ENCODE data around the gene GAMT. TPM values are rescaled to one million over a fixed set of nuclear protein-coding genes. Genes with fewer than 3 reads are reported as not detected.
A peak's percentile ranks its signal among the peaks of the same experiment; 100 is the strongest.

GAMT gene
- total RNA-seq, 1 experiment from 2014 or later: 27.7 TPM

DNA sequence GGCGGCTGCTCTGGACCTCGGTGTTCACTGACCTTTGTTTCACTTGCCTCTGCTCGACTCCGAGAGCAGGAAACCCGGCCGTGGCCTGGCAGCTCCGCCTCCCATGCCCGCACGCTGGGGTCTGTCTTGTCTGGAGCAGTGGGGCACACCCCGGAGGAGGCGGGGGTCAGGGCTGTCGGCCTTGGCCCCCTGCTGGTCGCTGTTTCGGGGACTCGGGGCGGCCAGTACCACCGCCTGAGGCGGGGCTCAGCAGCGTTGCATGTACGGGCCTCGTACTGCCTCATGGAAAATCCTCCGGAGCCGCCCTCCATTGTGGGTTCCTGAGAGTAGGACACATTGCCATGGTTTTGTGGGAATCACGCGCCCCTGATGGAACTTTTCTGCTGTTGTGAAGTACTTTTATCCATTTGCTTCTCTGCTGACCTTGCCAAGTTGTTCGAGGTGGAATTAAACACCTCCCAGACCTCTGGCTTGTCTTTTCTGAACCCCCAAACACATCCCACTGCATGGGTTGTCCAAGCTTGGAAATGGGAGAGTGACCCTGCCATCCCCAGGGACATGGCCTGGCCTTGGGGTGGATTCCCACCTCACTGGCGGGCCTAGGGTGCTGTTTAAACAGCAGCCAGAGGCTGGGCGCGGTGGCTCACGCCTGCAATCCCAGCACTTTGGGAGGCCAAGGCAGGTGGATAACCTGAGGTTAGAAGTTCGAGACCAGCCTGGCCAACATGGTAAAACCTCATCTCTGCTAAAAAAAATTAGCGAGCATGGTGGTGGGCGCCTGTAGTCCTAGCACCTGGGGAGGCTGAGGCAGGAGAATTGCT lies 23.2 kb downstream of the GAMT start (continued):
- TF ChIP-seq ZBTB43 (CRISPR knock-in tag; IDR thresholded peaks at IDR 0.05) (no peak), ZNF138 (CRISPR knock-in tag; conservative IDR thresholded peaks at IDR 0.05) (no peak), SMAD3 (CRISPR knock-in tag; IDR thresholded peaks at IDR 0.05; ENCODE audit: borderline replicate concordance) (no peak), CREB1 (CRISPR knock-in tag; IDR thresholded peaks at IDR 0.05) (no peak), GABPB1 (CRISPR knock-in tag; IDR thresholded peaks at IDR 0.05) (no peak), SMAD4 (CRISPR knock-in tag; IDR thresholded peaks at IDR 0.05) (no peak), ZNF263 (CRISPR knock-in tag; IDR thresholded peaks at IDR 0.05; ENCODE audit: low read depth) (no peak), JUN (CRISPR knock-in tag; IDR thresholded peaks at IDR 0.05) (no peak), TEAD4 (CRISPR knock-in tag; IDR thresholded peaks at IDR 0.05) (no peak), SOX15 (CRISPR knock-in tag; IDR thresholded peaks at IDR 0.05) (no peak)

- POLR2A ChIA-PET: no interaction called here
- ATAC-seq (no peak), DNase-seq (ENCODE audit: low spot score) (no peak)
- peaks cover 23% of the 10 kb centered on the region for H3K36me3 Mint-ChIP-seq
- CTCF ChIA-PET: no interaction called here
- no peak overlapping the region for H3K4me3 Mint-ChIP-seq
- TF ChIP-seq, protein P1, sequence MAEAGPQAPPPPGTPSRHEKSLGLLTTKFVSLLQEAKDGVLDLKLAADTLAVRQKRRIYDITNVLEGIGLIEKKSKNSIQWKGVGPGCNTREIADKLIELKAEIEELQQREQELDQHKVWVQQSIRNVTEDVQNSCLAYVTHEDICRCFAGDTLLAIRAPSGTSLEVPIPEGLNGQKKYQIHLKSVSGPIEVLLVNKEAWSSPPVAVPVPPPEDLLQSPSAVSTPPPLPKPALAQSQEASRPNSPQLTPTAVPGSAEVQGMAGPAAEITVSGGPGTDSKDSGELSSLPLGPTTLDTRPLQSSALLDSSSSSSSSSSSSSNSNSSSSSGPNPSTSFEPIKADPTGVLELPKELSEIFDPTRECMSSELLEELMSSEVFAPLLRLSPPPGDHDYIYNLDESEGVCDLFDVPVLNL (CRISPR knock-in tag; IDR thresholded peaks at IDR 0.05; ENCODE audit: borderline replicate concordance, low read depth): no peak
- TF ChIP-seq RELA (CRISPR knock-in tag; IDR thresholded peaks at IDR 0.05; ENCODE audit: borderline replicate concordance) (no peak), NR2C2 (CRISPR knock-in tag; IDR thresholded peaks at IDR 0.05) (no peak), USF2 (CRISPR knock-in tag; IDR thresholded peaks at IDR 0.05) (no peak), IRF2 (CRISPR knock-in tag; IDR thresholded peaks at IDR 0.05; ENCODE audit: borderline replicate concordance, low read depth) (no peak), PREB (CRISPR knock-in tag; IDR thresholded peaks at IDR 0.05; ENCODE audit: borderline replicate concordance) (no peak), ETV6 (CRISPR knock-in tag; IDR thresholded peaks at IDR 0.05) (no peak)
- peaks cover 7% of the 10 kb centered on the region; the same call in 1 of the 2 replicates for H3K4me1 Mint-ChIP-seq
- H3K27me3 Mint-ChIP-seq (ENCODE audit: low read depth): no peaks in the 10 kb centered on the region; the same call in 1 of the 2 replicates
- no peaks in the 10 kb centered on the region for H3K9me3 Mint-ChIP-seq
- H3K27ac Mint-ChIP-seq: no peak overlapping the region
Observed at GRCh38 chr19:1377176-1377964, 24.0 kb downstream of the GAMT start.

GRCh38 chr19:1376415-1376805 lies 24.9 kb downstream of the GAMT start:
- no peak for TF ChIP-seq USF2 (CRISPR knock-in tag; IDR thresholded peaks at IDR 0.05)
- no peak for TF ChIP-seq JAZF1 (CRISPR knock-in tag; IDR thresholded peaks at IDR 0.05)
- no peak for TF ChIP-seq IRF2 (CRISPR knock-in tag; IDR thresholded peaks at IDR 0.05; ENCODE audit: borderline replicate concordance, low read depth)
- TF ChIP-seq RORB (CRISPR knock-in tag; IDR thresholded peaks at IDR 0.05): no peak
- TF ChIP-seq CTCF (IDR thresholded peaks at IDR 0.05): no peak
- TF ChIP-seq ZBTB21 (CRISPR knock-in tag; IDR thresholded peaks at IDR 0.05; ENCODE audit: borderline replicate concordance): no peak
- no peaks in the 10 kb centered on the region; the same call in 1 of the 2 replicates for H3K27me3 Mint-ChIP-seq (ENCODE audit: low read depth)
- H3K36me3 Mint-ChIP-seq: peaks cover 27% of the 10 kb centered on the region
- ATAC-seq (no peak), DNase-seq (ENCODE audit: low spot score) (no peak)
- no peak overlapping the region for H3K4me3 Mint-ChIP-seq
- CTCF ChIA-PET: interaction anchor here (0.6 kb wide), 1 partner anchor 91 kb away, joined by 4 read pairs; no protein-coding TSS in a partner anchor
- H3K27ac Mint-ChIP-seq: peak overlapping the region; percentile 45; the same call in 1 of the 2 replicates
- H3K9me3 Mint-ChIP-seq: no peaks in the 10 kb centered on the region
- peaks cover 6% of the 10 kb centered on the region; the same call in 1 of the 2 replicates for H3K4me1 Mint-ChIP-seq
- POLR2A ChIA-PET: interaction anchor here (0.6 kb wide), 1 partner anchor 112 kb away, joined by 3 read pairs; no protein-coding TSS in a partner anchor
